T-helper 17 cell (primary cell): Measurements from ENCODE around the gene DAPL1. TPM values are rescaled to one million over a fixed set of nuclear protein-coding genes. Genes with fewer than 3 reads are reported as not detected.
"Not testable (repeated sequence)": the region's sequence is repeated elsewhere in the genome, so short reads cannot be mapped to it uniquely, and the experiment has no call there.

ENCODE experiments used
- ATAC-seq: fragments of 150-1000 bp; cut with Tn5 transposase; 2 replicates; pipeline ENCODE4 v1.10.0; 2021; ENCODE audit warnings: mild to moderate bottlenecking, moderate library complexity
- DNase-seq, 3 donors: peaks; one replicate each; pipeline versions ENCODE4 v3.0.0 to v3.0.0-alpha.2; 2020 to 2021
- H3K9me3 ChIP-seq: one replicate; pipeline ENCODE4 v1.7.0; 2013; ENCODE audit warnings: low read length, mild to moderate bottlenecking; ENCODE audit not compliant: control insufficient read depth, poor library complexity, severe bottlenecking
- H3K27ac Mint-ChIP-seq: one replicate; pipeline ENCODE4 v1.8.0; 2022; ENCODE audit warnings: mild to moderate bottlenecking, moderate library complexity, mixed read lengths
- H3K27me3 Mint-ChIP-seq: one replicate; pipeline ENCODE4 v1.8.0; 2022; ENCODE audit warnings: mixed read lengths
- H3K36me3 Mint-ChIP-seq: one replicate; pipeline ENCODE4 v1.8.0; 2022; ENCODE audit warnings: low read depth, mixed read lengths
- H3K4me1 Mint-ChIP-seq: one replicate; pipeline ENCODE4 v1.8.0; 2022; ENCODE audit warnings: mild to moderate bottlenecking, mixed read lengths
- H3K4me3 Mint-ChIP-seq: one replicate; pipeline ENCODE4 v1.8.0; 2022; ENCODE audit warnings: mild to moderate bottlenecking, moderate library complexity, mixed read lengths
- total RNA-seq, 4 donors: library from RNA in 2 of 4; stranded (reverse) in 2 of 4; gene quantifications; one replicate each; pipeline ENCODE4 v1.2.3 and lab custom pipeline; 2022 to 2026

The DAPL1 gene
- total RNA-seq, 2 donors from 2014 or later: not detected

GRCh38 chr2:158845859-158846258, 50.7 kb downstream of the DAPL1 start:
- H3K9me3 ChIP-seq: no peaks in the 10 kb centered on the region
- Mint-ChIP-seq H3K27me3 (peaks cover 36% of the 10 kb centered on the region), H3K4me1 (no peaks in the 10 kb centered on the region), H3K4me3 (no peak overlapping the region), H3K27ac (no peak overlapping the region), H3K36me3 (no peaks in the 10 kb centered on the region)
- ATAC-seq (no peak), DNase-seq (no peak)

- H3K9me3 ChIP-seq, H3K36me3 Mint-ChIP-seq, H3K27ac Mint-ChIP-seq, ATAC-seq, DNase-seq, H3K4me1 Mint-ChIP-seq, H3K4me3 Mint-ChIP-seq: not testable (repeated sequence)
- peaks cover 30% of the 10 kb centered on the region for H3K27me3 Mint-ChIP-seq
Measured at GRCh38 chr2:158847526-158847925, 52.4 kb downstream of the DAPL1 start.

- H3K4me1 Mint-ChIP-seq, H3K27ac Mint-ChIP-seq, H3K36me3 Mint-ChIP-seq, H3K4me3 Mint-ChIP-seq, H3K9me3 ChIP-seq, DNase-seq, ATAC-seq: not testable (repeated sequence)
- H3K27me3 Mint-ChIP-seq: peaks cover 28% of the 10 kb centered on the region
Measured at GRCh38 chr2:158848031-158848970, 53.2 kb downstream of the DAPL1 start.

- H3K9me3 ChIP-seq, ATAC-seq, H3K4me1 Mint-ChIP-seq, H3K4me3 Mint-ChIP-seq, H3K27ac Mint-ChIP-seq, DNase-seq, H3K36me3 Mint-ChIP-seq: not testable (repeated sequence)
- peaks cover 21% of the 10 kb centered on the region for H3K27me3 Mint-ChIP-seq
Measured at GRCh38 chr2:158860179-158860578, 65.1 kb downstream of the DAPL1 start.

GRCh38 chr2:158861626-158862025, 66.5 kb downstream of the DAPL1 start:
- not testable (repeated sequence) for H3K4me3 Mint-ChIP-seq, ATAC-seq, H3K4me1 Mint-ChIP-seq

GRCh38 chr2:158865469-158865868, 70.4 kb downstream of the DAPL1 start:
- not testable (repeated sequence) for H3K36me3 Mint-ChIP-seq, H3K9me3 ChIP-seq, H3K27me3 Mint-ChIP-seq, DNase-seq, H3K4me3 Mint-ChIP-seq, ATAC-seq, H3K27ac Mint-ChIP-seq, H3K4me1 Mint-ChIP-seq

More at GRCh38 chr2:158861626-158862025, 66.5 kb downstream of the DAPL1 start:
- not testable (repeated sequence) for H3K9me3 ChIP-seq, DNase-seq, H3K36me3 Mint-ChIP-seq, H3K27ac Mint-ChIP-seq
- H3K27me3 Mint-ChIP-seq: peaks cover 12% of the 10 kb centered on the region

Other genes with a start within 250 kb of the DAPL1 start
- gene TANC1, start 173.3 kb downstream of the DAPL1 start, total RNA-seq: 1 to 10 TPM; 1.4 to 2.6 TPM